ENCODE data around the gene SLC39A3.
"Not testable (repeated sequence)": the region's sequence is repeated elsewhere in the genome, so short reads cannot be mapped to it uniquely, and the experiment has no call there.

The SLC39A3 gene

DNA sequence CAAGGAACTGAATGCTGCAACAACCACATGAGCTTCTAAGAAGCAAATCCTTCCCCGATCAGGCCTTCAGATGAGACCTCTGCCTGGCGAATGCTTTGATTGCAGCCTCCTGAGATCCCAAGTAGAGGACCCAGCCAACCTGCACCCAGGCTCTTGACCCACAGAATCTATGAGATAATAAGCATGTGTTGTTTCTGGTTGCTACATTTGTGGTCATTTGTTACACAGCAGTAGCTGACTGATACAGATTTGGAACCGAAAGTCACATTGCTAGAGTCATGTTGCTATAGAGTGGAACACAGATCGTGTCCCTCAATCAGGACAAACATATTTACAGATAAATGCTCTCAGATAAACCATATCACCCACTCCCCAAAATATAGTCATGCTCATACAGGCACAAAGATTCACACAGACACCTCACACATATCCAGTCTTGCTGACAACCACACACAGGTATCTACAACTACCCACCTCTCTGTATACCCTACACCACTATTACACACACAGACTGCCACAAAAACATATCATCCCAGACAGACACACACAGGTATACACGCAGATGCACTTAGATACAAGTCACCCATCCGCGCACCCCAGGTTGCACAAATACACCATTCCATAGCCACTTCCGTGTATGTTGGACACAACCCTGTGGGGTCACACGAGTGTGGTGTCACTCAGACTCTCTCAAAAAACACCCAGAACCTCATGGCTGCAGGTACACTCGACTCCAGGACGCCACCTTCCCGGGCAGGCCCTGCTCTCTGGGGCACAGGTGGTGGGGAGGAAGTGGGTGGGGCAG lies 24.1 kb downstream of the SLC39A3 start:
- no peak for DNase-seq (ENCODE audit: low read depth)
- H3K4me3 ChIP-seq (ENCODE audit: low read length), result no peak overlapping the region
- TF ChIP-seq, protein P1, sequence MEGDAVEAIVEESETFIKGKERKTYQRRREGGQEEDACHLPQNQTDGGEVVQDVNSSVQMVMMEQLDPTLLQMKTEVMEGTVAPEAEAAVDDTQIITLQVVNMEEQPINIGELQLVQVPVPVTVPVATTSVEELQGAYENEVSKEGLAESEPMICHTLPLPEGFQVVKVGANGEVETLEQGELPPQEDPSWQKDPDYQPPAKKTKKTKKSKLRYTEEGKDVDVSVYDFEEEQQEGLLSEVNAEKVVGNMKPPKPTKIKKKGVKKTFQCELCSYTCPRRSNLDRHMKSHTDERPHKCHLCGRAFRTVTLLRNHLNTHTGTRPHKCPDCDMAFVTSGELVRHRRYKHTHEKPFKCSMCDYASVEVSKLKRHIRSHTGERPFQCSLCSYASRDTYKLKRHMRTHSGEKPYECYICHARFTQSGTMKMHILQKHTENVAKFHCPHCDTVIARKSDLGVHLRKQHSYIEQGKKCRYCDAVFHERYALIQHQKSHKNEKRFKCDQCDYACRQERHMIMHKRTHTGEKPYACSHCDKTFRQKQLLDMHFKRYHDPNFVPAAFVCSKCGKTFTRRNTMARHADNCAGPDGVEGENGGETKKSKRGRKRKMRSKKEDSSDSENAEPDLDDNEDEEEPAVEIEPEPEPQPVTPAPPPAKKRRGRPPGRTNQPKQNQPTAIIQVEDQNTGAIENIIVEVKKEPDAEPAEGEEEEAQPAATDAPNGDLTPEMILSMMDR (conservative IDR thresholded peaks at IDR 0.05; ENCODE audit: low read depth, low read length), result no peak

DNA sequence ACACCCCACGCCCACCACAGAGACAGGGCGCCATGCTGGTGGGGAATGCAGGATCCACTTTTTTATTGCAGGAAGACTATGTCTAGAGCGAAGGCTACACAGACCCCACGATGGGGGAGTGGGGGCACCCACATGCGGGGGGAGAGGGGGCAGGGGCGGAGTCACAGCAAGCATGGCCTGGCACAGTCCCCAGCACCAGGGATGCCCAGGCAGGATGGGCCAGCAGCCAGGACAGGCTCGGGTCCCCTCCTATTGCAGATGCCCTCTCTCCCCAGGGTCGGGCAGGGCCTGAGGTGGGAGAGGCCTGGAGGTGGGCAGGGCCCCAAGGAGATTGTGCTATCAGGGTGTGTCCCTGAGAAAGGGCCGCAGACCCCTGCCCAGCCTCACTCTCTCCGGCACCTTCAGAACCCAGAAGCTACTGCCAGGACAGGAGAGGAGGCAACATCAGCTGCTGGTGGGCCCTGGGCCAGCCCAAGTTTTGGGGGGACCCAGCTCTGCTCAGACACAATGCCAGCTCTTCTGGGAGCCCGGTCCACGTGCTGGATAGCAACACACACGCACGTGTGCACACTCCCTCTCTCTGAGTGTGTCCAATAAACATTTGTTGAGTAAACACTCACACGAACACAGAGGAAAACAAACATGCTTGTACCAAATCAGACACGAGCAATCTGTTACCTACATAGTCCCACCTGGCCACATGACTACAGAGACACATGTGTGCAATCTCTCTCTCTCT lies 25.1 kb downstream of the SLC39A3 start:
- DNase-seq (ENCODE audit: low read depth), result no peak
- H3K4me3 ChIP-seq (ENCODE audit: low read length), result no peak overlapping the region
- TF ChIP-seq, protein P1 (conservative IDR thresholded peaks at IDR 0.05; ENCODE audit: low read depth, low read length), result no peak

DNA sequence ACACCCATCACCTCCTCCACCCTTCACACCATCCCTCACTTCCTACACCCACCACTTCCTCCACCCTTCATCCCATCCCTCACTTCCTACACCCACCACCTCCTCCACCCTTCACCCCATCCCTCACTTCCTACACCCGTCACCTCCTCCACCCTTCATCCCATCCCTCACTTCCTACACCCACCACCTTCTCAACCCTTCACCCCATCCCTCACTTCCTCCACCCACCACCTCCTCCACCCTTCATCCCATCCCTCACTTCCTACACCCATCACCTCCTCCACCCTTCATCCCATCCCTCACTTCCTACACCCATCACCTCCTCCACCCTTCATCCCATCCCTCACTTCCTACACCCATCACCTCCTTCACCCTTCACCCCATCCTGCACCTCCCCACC lies 25.7 kb downstream of the SLC39A3 start:
- not testable (repeated sequence) for DNase-seq (ENCODE audit: low read depth); H3K4me3 ChIP-seq (ENCODE audit: low read length)

DNA sequence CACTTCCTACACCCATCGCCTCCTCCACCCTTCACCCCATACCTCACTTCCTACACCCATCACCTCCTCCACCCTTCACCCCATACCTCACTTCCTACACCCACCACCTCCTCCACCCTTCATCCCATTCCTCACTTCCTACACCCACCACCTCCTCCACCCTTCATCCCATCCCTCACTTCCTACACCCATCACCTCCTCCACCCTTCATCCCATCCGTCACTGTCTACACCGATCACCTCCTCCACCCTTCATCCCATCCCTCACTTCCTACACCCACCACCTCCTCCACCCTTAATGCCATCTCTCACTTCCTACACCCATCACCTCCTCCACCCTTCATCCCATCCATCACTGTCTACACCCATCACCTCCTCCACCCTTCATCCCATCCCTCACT lies 26.6 kb downstream of the SLC39A3 start:
- not testable (repeated sequence) for DNase-seq (ENCODE audit: low read depth); H3K4me3 ChIP-seq (ENCODE audit: low read length)

DNA sequence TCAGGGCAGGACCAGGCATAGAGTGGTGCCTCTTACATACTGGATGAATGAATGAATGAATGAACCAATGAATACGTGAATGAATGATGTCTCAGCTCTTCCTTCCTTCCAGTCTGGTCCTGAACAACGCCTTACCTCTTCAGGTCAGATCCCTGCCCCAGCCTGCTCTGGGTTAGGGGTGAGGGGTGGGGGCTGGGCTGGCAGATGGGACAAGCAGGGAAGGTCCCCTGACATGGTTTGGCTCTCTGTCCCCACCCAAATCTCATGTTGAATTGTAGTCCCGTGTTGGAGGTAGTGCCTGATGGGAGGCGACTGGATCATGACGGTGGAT lies 28.0 kb downstream of the SLC39A3 start:
- TF ChIP-seq, protein P1 (conservative IDR thresholded peaks at IDR 0.05; ENCODE audit: low read depth, low read length), result no peak
- no peak for DNase-seq (ENCODE audit: low read depth)
- no peak overlapping the region for H3K4me3 ChIP-seq (ENCODE audit: low read length)

DNA sequence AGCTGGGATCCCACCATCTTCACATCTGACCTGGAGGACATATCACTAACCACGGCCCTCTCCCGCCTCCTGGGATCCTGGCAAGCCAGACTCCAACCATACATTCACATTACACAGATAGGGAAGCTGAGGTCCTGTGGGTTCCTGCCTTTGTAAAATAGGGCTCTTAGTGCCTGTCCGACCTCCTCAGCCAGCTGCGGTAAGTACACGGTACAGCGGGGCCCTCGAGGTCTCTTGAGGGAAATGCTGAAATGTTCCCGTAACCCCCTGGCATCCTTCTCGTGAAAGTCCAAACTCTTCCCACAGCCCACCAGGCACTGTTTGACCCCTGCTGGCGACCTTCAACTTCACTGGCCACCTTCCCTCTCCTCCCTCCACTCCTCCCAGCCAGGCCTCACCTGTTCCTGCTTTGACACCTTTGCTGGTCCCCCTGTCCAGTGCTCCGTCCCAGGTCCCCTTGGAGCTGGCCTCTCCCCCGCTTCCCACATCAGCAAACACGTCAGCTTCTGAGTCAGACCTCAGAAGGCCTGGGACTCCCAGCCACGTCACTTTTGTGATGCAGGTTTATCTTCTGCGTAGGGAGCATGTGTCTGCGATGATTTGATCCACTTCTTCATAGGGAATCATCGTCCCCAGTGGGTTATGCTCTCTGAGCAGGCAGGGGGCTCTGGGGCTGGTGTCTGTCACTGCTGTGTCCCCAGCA lies 28.5 kb downstream of the SLC39A3 start:
- no peak for DNase-seq (ENCODE audit: low read depth)
- no peak overlapping the region for H3K4me3 ChIP-seq (ENCODE audit: low read length)
- TF ChIP-seq, protein P1 (conservative IDR thresholded peaks at IDR 0.05; ENCODE audit: low read depth, low read length), result no peak

DNA sequence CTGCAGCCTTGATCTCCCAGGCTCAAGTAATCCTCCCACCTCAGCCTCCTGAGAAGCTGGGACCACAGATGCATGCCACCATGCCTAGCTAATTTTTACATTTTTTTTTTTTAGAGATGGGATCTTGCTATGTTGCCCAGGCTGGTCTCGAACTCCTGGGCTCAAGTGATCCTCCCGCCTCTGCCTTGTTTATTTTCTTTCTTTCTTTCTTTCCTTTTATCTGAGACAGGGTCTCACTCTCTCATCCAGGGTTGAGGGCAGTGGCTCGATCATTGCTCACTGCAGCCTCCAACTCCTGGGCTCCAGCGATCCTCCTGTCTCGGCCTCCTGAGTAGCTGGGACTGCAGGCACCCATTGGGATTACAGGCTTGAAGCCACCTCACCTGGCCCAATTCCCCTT lies 33.6 kb downstream of the SLC39A3 start:
- no peak for DNase-seq (ENCODE audit: low read depth)
- TF ChIP-seq, protein P1 (conservative IDR thresholded peaks at IDR 0.05; ENCODE audit: low read depth, low read length), result no peak
- H3K4me3 ChIP-seq (ENCODE audit: low read length), result no peak overlapping the region

All from retinal pigment epithelial cell (primary cell).